ENCODE data around the gene HOXC11. TPM values are rescaled to one million over a fixed set of nuclear protein-coding genes. Genes with fewer than 3 reads are reported as not detected.

Gene HOXC11
- total and polyA plus RNA-seq, 2 of the 4 experiments (the other 2 are of a cell fraction) = not detected

DNA sequence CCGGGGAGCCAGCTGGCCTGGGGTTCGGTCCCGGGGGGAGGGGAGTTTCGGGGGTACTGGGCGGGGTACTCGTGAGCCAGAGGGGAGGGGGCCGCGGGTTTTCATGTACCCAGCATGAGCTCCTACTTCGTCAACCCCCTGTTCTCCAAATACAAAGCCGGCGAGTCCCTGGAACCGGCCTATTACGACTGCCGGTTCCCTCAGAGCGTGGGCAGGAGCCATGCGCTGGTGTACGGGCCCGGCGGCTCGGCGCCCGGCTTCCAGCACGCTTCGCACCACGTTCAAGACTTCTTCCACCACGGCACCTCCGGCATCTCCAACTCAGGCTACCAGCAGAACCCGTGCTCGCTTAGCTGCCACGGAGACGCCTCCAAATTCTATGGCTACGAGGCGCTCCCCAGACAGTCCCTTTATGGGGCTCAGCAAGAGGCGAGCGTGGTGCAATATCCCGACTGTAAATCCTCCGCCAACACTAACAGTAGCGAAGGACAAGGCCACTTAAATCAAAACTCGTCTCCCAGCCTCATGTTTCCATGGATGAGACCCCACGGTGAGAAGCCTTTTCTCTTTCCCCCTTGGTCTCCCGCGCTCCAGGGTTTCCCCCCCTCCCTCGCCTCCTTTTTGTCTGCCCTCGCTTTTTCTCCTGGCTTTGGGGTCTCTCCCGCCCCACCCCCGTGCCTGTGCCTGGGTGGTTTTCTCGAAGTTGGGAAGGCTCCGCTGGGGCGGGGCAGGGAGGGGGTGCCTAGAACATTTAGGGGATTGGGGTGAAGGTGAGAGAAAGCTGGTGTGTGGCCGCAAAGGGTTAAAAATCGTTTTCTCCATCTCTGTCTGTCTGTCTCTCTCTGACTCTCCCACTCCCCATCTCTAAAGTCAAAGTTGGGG lies 36.5 kb downstream of the HOXC11 start:
- DNase-seq (no peak), ATAC-seq (ENCODE audit: low read depth) (peak; percentile 42)
- Histone ChIP-seq H2AK5ac (ENCODE audit: low read depth, low read length) (no peak overlapping the region), H2BK5ac (ENCODE audit: low read depth, low read length, poor library complexity, severe bottlenecking) (no peak overlapping the region), H4K20me1 (ENCODE audit: insufficient read depth, low read length) (no peaks in the 10 kb centered on the region), H3K36me3 (ENCODE audit: control insufficient read depth, insufficient read depth, low read length) (no peaks in the 10 kb centered on the region), H3K9me3 (ENCODE audit: control insufficient read depth, insufficient read depth, low read length) (no peaks in the 10 kb centered on the region), H3K14ac (replicated peaks; ENCODE audit: low read depth, low read length) (no peak overlapping the region; the same call in 1 of the 2 replicates), H3K4me3 (ENCODE audit: insufficient read depth, low read depth, low read length) (no peak overlapping the region), H3K4me1 (ENCODE audit: control insufficient read depth, insufficient read depth, low read length) (no peaks in the 10 kb centered on the region), H3K27ac (ENCODE audit: insufficient read depth, low read length) (no peak overlapping the region), H4K91ac (ENCODE audit: insufficient read depth, low read depth, low read length) (no peak overlapping the region), H2BK120ac (ENCODE audit: low read depth, low read length) (no peak overlapping the region), H2AFZ (replicated peaks; ENCODE audit: low read length, poor library complexity) (peak overlapping the region; percentile 77), H4K5ac (ENCODE audit: low read depth, low read length) (no peak overlapping the region), H2BK15ac (ENCODE audit: low read depth, low read length) (no peak overlapping the region), H3K18ac (ENCODE audit: low read depth, low read length) (no peak overlapping the region), H3K9ac (ENCODE audit: low read depth, low read length) (no peak overlapping the region), H4K8ac (ENCODE audit: low read depth in 2 of 2, low read length in 2 of 2) (no peak overlapping the region), H2AK9ac (replicated peaks; ENCODE audit: low read depth, low read length, poor library complexity) (peak overlapping the region; percentile 59), H3K27me3 (ENCODE audit: control insufficient read depth, insufficient read depth, low read length) (peaks cover 88% of the 10 kb centered on the region), H3K9me1 (ENCODE audit: insufficient read depth, low read length) (no peaks in the 10 kb centered on the region), H2BK20ac (ENCODE audit: low read depth, low read length) (no peak overlapping the region), H3K23ac (ENCODE audit: low read depth, low read length) (peak overlapping the region; percentile 66; the same call in 1 of the 2 replicates), H3K4me2 (ENCODE audit: low read depth, low read length) (peak overlapping the region; percentile 11; the same call in 1 of the 2 replicates), H3K4ac (ENCODE audit: low read depth, low read length) (no peak overlapping the region), H3K56ac (ENCODE audit: extremely low read depth, insufficient read depth, low read length) (no peak overlapping the region; the same call in 1 of the 2 replicates), H3K79me1 (ENCODE audit: low read depth in 1 of 2, low read length in 2 of 2) (no peaks in the 10 kb centered on the region)
- in situ Hi-C loops (cut with MboI; ENCODE audit: low sequenced_read_pairs) (loop anchor here (5.0 kb wide), 1 partner anchor 183 kb away; no protein-coding TSS in a partner anchor), intact Hi-C loops (cut with micrococcal nuclease) (loop anchor here (10.0 kb wide), 1 partner anchor 305 kb away; no protein-coding TSS in a partner anchor), dilution Hi-C loops (cut with HindIII; ENCODE audit: low sequenced_read_pairs, unreplicated experiment) (no loop called here)
- no TSS peak for BruUV-seq (replicated peaks)
- no peak for TF ChIP-seq RAD21 (IDR thresholded peaks at IDR 0.05; ENCODE audit: low read length)
- peak; percentile 51; the same call in 1 of the 2 replicates for TF ChIP-seq MXI1 (IDR thresholded peaks at IDR 0.05; ENCODE audit: borderline replicate concordance, low read depth, low read length)
- ChIA-PET POLR2A (ENCODE audit: unreplicated experiment) (no interaction called here), CTCF (interaction anchor here (0.7 to 3.1 kb wide), 6 partner anchors 29 to 198 kb away, joined by 3 to 19 read pairs (median 6); no protein-coding TSS in a partner anchor)
- WGBS, 2 experiments (ENCODE audit: extremely low coverage in 2 of 2, insufficient read length in 1 of 2) = 2% methylated on average over 14 of the region's 51 CpGs; no CpG with 5 or more reads in 1 of the 2 experiments
